ENCODE results near the gene LGR6. TPM values are rescaled to one million over a fixed set of nuclear protein-coding genes. Genes with fewer than 3 reads are reported as not detected.
A peak's percentile ranks its signal among the peaks of the same experiment; 100 is the strongest.

The LGR6 gene
- polyA plus RNA-seq, 3 donors, result 0.86 to 1.1 (median 1.0) TPM

DNA sequence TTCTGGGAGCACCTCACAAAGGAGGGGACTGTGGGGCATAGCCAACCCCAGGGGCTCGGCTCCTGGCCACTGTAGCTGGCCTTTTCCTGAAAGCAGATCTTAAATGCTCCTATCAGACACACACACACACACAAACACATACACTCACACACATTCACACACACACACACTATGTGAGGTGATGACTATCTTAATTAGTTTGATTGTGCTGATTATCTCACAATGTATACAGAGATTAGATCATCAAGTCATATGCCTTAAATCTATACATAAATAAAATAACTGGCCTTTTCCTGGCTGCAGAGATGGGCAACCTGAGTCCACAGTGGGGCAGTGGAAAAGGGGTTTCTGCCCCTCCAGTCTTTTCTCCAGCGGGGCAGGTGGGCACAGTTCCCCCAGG, 27.1 kb downstream of the LGR6 start:
- DNase-seq, result no peak

DNA sequence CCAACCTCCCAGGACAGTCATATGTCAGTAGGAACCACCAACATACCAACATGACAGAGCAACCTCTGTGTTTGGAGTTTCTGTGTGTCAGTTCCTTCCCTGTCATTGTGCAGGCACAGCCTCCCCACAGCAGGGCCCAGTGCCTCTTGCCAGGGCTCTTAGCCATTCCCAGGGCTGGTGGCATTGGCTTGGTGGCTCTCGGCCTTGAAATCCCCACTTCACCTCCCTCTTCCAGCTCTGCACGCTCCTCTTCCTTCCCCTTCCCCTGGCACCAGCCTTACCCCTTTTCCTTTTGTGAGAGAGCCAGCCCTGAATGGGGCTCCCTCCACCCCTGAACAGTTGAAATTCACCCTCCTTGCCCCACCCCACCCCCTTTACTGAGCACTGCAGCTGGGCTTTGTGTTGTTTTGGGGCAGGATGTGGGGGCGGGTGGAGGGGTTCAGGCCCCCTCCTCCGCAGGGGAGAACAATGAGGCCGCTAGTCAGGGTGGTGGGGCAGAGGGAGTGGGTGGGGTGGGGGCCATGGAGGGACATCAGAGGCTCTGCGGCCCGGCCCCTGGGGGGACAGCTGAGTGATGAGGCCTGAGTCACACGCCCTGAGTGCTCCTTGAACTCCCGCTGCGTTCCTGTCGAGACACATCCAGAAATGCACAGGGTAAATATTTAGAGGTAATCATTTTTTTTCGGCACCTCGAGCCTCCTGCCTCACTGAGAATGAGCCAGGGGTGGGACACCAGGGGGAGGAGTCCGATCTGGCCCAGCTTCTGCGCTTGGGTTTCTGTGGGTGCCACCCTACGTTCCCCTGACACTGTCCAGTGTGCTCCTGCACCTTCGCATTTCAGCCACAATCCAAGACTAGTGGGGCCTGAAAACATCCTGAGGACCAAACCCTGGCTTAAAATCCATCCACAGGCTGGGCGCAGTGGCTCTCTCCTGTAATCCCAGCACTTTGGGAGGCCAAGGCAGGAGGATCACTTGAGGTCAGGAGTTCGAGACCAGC, 28.6 kb downstream of the LGR6 start:
- DNase-seq, result no peak

DNA sequence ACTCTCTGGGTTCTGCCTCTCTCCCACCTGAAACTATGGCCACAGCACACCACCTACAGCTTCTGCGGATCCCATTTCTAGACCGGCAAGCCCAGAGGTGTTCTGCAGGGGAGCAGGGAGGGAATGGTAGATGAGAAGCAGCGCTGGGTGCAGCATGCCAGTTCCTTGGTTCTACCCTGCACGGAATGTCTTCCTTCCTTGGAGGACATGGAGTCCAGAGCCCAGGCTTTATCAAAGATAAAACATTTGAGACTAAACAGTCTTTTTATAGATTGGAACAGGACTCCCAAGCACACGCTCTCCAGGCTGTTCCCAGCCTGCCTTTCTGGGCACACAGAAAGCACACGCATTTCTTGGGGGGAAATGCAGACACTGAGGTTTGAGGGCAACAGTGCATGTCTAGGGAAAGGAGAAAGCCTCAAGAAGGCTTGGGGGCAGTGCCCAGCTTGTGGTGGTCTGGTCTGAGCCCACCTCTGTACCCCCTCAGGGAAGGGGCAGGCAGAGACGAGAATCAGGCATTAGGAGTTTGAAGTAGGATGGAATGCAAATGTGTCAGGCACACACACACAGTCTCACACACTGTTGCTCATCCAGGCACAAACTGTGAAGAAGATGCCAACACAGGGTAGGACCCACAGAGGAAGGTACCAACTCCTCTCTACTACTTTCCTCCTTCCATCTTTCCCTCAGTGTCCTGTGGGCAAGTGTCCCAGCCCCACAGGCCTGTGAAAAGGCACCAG, 29.7 kb downstream of the LGR6 start:
- DNase-seq, result no peak

DNA sequence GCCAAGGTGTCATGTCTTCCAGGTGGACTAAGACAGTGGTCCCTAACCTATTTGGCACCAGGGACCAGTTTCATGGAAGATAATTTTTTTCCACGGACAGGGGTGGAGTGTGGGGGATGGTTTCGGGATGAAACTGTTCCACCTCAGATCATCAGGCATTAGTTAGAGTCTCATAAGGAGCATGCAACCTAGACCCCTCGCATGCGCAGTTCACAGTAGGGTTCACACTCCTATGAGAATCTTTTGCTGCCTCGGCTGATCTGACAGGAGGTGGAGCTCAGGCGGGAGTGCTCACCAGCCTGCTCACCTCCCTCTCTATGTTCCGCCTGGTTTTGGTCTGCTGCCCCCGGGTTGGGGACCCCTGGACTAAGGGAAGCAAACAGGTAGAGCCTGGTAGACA, 30.9 kb downstream of the LGR6 start:
- no peak for DNase-seq

DNA sequence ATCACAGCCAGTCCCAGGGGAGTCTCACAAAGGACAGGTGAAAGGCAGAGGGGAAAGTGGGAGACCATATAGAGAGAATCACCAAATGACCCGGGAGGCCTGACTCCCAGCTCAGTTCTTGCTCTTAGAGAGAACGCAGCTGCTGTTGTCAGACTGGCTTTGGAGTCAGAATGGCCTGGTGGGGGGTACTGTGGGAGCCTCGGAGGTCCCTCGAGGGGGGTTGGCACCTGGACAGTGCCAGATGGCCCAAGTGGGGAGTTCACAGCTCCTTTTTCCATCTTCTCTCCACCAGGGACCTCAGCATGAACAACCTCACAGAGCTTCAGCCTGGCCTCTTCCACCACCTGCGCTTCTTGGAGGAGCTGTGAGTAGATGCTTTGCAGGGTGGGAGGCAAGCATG, 31.5 kb downstream of the LGR6 start:
- DNase-seq, result no peak

DNA sequence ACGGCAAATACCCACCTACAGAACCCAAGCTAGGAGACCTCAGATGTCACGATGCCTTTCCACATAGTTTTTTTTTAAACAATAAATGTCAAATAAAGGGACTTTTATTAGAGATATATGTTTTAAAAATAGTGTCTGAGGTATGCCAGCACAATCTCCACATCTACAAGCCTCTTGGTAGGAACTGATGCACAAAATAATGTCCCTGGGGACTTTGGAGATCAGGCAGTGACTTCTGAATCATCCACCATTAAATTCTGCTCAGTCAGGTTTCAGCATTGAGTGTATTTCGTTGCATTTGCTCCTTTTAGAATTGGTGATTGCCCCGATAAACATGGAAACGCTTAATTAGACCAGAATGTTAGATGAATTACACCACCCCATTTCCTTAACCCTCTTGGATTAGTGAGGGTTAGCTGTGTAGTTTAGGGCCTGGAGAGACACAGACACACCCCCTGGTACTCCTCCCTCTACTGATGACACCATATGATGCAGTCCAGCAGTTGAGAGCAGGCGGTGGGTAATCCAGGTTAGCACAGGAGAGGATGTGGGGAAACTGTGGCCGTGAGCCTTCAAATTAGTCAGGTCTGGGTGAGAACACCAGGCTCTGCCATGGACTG, 33.6 kb downstream of the LGR6 start:
- DNase-seq, result no peak

DNA sequence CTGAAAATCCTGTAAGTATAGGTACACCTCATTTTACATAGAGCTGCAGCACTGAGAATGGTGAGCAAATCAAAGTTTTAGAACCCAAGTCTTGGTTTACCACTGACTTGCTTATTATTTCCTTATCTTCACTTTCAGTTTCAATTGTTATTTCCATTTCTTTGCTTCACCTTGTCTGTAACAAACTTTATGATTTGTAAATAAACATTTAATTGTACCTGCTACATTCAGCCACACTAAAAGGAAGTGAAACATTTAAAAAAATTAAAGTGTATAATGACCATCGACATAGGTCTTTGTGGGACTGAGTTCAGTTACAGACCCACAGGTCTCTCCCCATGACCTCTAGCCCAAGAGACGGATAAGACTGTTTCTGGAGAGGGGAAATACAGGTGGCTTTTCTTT, 34.4 kb downstream of the LGR6 start:
- no peak for DNase-seq

DNA sequence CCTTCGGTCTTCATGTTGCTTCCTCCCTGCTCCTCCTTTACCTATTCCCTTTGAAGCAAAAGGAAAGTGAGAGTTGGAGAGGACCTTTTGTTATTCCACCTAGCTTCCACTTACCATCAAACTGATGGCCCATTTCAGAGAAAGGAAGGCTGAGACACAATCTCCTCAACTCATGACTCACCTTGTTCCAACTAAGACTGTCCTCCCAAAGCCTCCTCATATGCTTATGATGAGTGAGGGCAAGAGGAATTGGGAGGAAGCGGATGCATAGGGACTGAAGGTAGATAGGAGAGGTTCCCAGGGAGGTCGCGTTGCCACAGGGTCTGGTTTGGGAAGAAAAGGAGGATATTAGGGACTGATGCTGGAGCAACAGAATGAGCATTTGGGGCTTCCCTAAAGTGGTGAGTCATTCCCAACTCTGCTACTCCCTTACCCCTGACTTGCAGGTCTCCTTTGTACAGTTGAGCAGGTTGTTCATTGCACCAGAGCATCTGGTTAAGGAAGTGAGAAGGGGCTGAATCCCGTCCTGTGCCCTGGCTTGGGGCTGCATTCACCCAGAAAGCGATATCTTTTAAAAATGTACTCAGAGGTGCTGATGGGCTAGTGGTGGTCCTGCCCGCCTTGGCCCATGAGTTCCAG, 35.0 kb downstream of the LGR6 start:
- DNase-seq, result no peak

DNA sequence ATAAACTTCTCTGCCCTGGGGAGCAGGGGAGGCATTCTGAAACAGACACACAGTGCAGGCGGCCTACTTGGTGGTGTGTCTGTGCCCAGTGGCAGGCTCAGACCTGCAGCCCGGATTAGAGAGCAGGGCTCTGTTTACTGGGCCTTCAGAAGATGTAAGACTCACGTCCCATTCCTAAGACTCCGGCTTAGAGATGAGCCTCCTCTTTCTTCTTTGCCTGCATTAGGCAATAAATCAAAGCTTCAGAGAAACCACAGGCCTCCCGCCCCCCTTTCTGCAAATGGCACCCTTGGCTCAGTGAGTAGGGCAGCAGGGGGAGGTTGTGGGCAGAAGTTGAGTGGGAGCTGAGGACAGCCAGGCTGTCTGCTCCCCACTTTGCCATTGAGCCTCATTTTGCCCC, 35.8 kb downstream of the LGR6 start:
- DNase-seq, result no peak

DNA sequence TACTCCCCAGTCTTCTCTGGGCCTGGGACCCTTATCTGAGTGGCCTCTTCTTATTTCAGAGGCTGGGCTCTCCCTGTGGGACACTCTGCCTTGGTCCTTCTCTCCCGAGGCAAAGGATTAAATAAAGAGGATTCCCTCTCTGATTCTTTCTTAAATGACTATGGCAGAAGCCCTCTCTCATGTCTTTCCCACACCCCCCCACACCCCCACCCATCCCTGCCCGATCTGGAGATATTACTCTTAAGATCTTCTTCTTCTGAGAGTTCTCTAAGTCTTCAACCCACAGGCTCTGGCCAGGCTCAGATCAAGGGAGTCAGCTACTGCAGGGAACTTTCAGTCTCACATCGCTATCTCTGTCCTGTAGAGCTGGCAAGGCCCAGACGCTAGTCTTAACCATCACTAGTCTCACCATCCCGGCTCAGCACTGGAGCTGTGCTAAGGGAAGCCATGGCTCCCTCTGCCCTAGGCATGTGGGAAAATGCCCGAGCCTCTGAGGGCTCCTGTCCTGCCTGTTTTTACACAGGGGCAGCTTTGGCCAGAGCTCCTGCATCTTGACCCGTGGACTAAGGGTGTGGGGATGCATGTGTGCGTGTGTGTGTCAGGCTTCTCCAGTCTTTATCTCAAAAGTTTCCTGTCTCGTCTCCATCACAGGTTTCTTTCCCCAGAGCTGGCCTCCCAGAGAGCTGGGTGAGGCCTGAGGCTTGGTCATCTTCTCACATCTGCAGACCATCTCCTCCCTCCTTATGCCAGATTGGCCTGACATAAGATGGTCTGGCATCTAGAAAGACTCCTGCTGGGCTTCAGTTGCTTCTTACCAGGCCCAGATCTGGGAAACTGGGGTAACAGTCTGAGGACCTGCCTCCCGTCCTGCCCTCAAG, 36.7 kb downstream of the LGR6 start:
- DNase-seq, result no peak

DNA sequence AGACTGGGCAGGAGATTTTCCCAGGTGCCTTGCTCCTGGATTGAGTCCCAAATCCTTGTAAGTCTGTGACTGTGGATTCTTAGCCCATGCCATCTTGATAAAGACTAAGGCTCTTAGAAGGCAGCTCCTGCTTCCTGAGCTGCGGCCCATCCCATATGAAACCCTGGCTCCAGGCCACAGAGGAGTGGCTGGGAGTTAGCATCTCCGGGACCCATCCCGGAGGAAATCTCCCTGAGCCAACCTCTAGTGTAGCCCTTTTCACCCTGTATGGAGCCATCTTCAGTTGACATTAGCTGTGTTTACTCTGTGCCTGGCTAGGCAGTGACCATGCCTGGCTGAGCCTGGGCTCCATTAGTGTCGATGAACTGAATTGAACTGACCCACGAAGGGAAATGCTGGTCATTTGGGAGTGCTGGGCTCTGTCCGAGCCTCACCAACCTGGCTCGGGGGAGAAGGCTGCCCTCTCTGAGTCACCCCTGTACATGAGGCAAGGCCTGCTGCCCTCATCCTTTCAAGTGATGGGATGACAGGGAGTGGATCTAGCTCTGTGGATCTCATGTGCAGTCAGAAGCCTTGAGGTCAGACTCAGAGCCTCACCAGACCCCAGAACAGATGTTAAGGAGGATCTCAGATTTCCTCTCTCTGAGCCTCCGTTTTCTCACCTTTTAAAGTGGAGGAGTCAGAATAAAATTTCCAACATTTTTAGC, 37.5 kb downstream of the LGR6 start:
- no peak for DNase-seq

DNA sequence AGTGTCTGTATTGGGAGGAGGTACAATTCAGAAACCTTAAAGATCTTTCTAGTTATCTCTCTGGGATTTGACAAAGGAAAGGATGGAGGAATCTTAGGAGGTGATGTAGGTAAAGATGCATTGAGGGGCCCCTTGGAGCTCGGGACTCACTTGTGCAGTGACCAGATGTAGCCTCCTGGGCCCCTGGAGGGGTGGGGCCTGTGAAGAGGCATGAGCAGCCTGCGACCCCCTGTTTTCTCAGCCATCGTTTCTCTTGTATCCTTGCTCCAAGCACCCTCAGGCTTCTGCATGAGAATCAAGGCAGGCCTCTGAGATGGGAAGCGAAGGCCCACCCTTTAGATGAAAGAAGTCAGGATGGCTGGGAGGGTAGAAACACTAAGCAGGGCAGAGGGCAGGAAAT, 39.6 kb downstream of the LGR6 start:
- DNase-seq, result no peak

DNA sequence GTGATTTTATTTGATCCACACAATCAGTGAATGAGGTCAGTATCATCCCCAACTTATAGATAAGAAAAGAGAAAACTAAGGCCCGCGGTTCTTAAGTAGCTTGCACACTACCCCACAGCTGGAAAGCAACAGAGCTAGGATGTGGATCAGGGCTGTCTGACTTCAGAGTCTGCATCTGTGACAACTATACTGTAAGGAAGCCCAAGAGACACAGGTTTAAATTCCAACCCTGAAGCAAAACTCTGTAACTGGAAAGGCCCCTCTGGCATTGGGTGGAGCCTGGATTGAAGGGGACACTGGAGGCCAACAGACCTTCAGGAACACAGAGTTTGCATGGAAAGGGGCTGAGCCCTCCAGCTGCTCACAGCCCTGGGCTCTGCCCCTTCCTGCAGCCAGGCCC, 40.2 kb downstream of the LGR6 start:
- DNase-seq, result no peak

DNA sequence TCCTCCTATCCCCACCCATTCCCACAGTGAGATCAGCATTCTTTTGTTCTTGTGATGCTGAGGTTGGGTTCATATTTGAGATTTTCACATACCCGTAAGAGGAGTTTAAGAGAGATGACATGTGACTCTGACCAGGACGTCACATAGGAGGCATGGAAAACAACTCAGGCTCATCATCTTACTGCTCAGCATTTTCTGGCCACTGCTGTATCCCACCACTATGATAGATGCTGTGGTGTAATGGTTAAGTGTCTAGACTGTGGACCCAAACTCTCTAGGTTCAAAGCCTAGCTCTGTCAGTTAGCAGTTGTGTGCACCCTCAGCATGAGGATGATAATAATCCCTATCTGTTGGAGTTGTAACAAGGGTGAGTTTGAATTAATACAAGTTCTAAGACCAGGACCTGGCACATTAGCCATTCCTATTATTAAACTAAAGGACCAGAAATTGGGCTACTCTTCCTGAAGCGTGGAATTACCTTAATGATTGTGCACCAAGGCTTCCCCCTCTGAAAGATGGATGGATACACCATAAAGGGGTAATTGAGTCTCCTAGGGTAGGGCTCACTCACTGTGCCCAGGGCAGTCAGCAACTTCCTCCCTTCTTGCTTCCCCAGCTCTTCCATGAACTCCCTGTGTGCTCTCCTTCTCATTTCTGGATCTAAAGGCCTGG, 40.9 kb downstream of the LGR6 start:
- DNase-seq, result no peak

DNA sequence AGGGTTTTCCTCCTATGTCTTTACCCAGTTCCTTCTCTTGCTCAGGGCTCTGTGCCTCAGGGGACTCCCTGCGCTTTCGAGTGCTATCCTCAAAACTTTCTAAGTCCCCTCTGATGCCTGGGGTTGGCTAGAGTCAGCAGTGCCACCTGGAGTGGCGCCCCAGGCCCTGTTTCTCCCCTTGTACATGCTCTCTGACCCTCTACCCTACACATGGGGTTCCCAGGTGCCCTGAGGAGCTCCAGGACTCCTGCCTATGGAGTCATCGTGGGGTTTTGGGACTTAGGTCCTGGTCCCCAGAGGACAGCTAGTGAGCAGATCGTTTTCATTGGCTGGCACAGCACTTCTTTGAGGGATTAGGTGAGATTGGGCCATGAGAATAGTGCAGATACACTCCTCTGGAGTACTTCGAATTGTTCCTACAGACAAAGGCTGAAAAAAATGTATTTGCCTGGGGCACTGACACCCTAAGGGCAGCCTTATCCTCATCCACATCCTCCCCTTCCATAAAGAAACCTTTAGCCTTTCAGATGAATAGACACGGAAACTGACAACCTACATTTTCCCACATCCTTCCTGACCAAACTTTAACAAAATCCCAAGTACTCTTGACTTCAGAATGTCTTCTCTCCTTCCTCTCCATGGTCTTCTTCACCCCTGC, 41.5 kb downstream of the LGR6 start:
- no peak for DNase-seq

DNA sequence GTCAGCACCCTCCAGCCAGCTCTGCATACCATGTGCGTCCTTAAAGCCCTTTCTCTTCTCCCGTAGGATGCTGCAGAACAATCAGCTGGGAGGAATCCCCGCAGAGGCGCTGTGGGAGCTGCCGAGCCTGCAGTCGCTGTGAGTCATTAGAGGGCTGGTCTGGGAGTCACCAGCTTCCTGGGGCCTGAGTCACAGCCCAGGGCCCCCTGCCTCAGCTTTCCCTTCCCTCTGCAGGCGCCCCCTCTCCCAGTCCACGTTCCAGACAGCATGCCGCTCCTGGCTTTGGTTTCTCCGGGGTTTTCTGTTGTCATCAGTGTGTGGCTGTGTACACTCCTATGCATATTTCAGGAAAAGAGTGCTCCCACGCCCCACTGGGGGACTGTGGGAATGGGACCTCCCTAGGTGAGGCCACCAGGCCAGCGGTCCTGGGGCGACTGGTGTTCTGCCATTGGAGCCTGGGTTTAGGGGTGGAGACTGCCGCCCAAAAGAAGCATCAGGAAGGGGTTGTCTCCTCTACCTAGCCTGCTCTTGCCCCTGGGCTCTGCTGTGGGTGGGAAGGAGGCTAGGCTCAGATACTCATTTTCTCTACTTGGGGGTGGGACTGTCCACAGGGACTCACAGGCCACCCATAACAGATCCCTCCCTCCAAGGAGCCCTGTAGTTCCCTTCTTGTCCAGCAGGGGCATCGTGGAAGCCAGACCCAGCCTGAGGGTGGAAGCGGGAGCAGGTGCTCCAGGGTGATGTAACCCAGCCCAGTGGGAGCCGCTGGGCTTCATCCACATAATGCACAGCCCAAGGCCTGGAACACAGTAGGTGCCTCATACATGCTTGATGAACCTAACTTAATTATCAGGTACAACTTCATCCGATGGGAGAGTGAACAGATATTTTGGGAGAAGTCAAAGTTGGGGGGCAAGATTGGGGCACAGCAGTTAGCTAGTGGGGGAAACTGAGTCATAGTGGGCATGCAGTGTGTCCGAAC, 42.5 kb downstream of the LGR6 start:
- DNase-seq, result peak; percentile 34

DNA sequence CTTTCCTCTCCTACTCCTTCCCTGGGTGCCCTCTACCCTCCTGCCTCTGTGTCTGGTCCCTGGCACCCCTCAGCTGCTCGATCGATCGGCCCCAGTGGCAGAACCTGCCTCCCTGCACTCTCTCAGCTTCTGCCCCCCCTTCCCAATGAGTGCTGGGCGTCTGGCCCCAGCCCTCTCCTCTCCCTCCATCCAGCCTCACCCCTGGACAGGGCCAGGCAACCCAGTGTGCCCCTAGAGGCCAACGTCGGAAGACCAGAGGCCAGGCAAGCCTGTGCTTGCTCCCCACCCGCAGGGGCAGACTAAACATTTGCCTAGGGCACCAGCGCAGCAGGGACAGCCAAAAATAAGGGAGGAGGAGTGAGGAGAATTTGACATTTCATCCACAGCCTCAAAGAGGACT, 43.5 kb downstream of the LGR6 start:
- DNase-seq, result no peak

DNA sequence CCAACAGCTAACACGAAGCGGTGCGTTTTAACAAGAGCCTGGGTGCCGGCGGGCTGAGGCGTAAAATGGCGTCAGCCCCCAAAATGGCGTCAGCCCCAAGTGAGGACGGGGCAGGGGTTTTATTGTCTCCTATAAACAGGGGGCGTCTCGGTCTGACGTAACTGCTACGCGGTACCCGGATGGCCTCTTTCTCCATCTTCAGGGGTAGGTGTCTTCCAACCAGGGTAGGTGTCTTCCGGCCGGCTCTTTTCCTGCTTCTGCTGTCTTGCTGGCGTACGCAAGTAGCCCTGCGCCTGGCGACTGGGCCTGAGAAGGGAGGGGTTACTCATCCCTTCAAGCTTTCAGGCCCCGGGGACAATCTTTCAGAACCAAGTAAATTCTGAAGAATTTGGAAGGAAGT, 45.3 kb downstream of the LGR6 start:
- DNase-seq, result no peak

Measured in renal pelvis (tissue), 4 donors.